GM12878 (cell line): ENCODE measurements around the gene ARHGDIG. TPM values are rescaled to one million over a fixed set of nuclear protein-coding genes. Genes with fewer than 3 reads are reported as not detected.

Experiments used
- ATAC-seq: fragments of 200-7000 bp; cut with Tn5 transposase; 3 replicates; pipeline ENCODE4 v1.9.1; 2020; ENCODE audit warnings: mild to moderate bottlenecking, moderate library complexity
- BruUV-seq: library from RNA; stranded (reverse); fragments of 400-500 nt; replicated peaks from 2 replicates; lab custom pipeline; 2021; lab: Mats Ljungman, UMichigan
- CTCF ChIA-PET: fragments of 300-600 bp; sonication (Branson Sonifier 250); formaldehyde crosslinking; extraction: SDS; loops from one replicate; lab custom pipeline; 2021; ENCODE audit warnings: inconsistent platforms; lab: Yijun Ruan, JAX
- POLR2A ChIA-PET: fragments of 350-600 bp; formaldehyde crosslinking; extraction: SDS; loops from one replicate; lab custom pipeline; 2021; ENCODE audit warnings: inconsistent platforms; lab: Charles Lee
- RAD21 ChIA-PET: fragments of 300-600 bp; sonication (Branson Sonifier 250); formaldehyde crosslinking; loops from one replicate; lab custom pipeline; 2023; ENCODE audit warnings: antibody characterized with exemption; ENCODE audit not compliant: unreplicated experiment; lab: Charles Lee
- SMC1A ChIA-PET: fragments of 300-600 bp; sonication (Branson Sonifier 250); formaldehyde crosslinking; loops from one replicate; lab custom pipeline; 2023; ENCODE audit not compliant: unreplicated experiment, uncharacterized antibody; lab: Charles Lee
- DNase-seq: peaks from one replicate; pipeline ENCODE4 v3.0.0-alpha.2; 2011; ENCODE audit warnings: low read depth, low spot score
- FAIRE-seq: peaks from 3 replicates; lab custom pipeline; 2011; peaks lifted over from hg19 to GRCh38; lab: Jason Lieb, UNC
- H2AFZ ChIP-seq: 2 replicates; pipeline ENCODE4 v1.6.0; 2011; ENCODE audit warnings: low read depth, low read length, control low read depth; ENCODE audit not compliant: control insufficient read depth
- H3K27ac ChIP-seq: 2 replicates; pipeline ENCODE4 v1.5.1; 2011; ENCODE audit warnings: control low read depth; ENCODE audit not compliant: control insufficient read depth, insufficient read depth
- H3K27me3 ChIP-seq, 2 experiments: replicated peaks in 1 of 2; 2 replicates each; pipeline versions ENCODE4 v1.6.0 to v1.6.1; 2011; ENCODE audit warnings: low read length in 1 of 2; ENCODE audit not compliant: control insufficient read depth in 2 of 2, insufficient read depth in 2 of 2
- H3K36me3 ChIP-seq, 2 experiments: 2 replicates each; pipeline ENCODE4 v1.5.1; 2011; ENCODE audit warnings: low read length in 1 of 2; ENCODE audit not compliant: control insufficient read depth in 2 of 2, insufficient read depth in 2 of 2
- H3K4me1 ChIP-seq: 2 replicates; pipeline ENCODE4 v1.6.1; 2011; ENCODE audit warnings: mild to moderate bottlenecking, low read length, moderate library complexity, mixed read lengths; ENCODE audit not compliant: control insufficient read depth, insufficient read depth
- H3K4me2 ChIP-seq: 2 replicates; pipeline ENCODE4 v1.6.0; 2011; ENCODE audit warnings: control low read depth; ENCODE audit not compliant: control insufficient read depth, insufficient read depth
- H3K4me3 ChIP-seq: fragments of 200-600 bp; sonication (generic); 2 replicates; pipeline ENCODE4 v1.5.1; 2016
- H3K79me2 ChIP-seq: 2 replicates; pipeline ENCODE4 v1.6.0; 2011; ENCODE audit warnings: low read length; ENCODE audit not compliant: control insufficient read depth, insufficient read depth
- H3K9ac ChIP-seq: 2 replicates; pipeline ENCODE4 v1.8.0; 2011; ENCODE audit warnings: low read length, control low read depth, mixed read lengths; ENCODE audit not compliant: control insufficient read depth, insufficient read depth
- H3K9me3 ChIP-seq: replicated peaks from 3 replicates; pipeline ENCODE4 v1.5.1; 2011; ENCODE audit warnings: mild to moderate bottlenecking, low read length; ENCODE audit not compliant: control insufficient read depth, insufficient read depth
- H4K20me1 ChIP-seq: 2 replicates; pipeline ENCODE4 v1.6.0; 2011; ENCODE audit not compliant: control insufficient read depth, insufficient read depth
- CBX5 ChIP-seq: sonication (generic); IDR thresholded peaks from 2 replicates; pipeline ENCODE4 v1.6.1; 2016; ENCODE audit warnings: low read depth, moderate library complexity, mild to moderate bottlenecking, inconsistent platforms
- CHD4 ChIP-seq: fragments of 200-600 bp; sonication (generic); IDR thresholded peaks from 2 replicates; pipeline ENCODE4 v1.6.1; 2016; ENCODE audit warnings: mild to moderate bottlenecking
- E2F4 ChIP-seq: IDR thresholded peaks from 2 replicates; pipeline ENCODE4 v1.6.1; 2012; ENCODE audit warnings: low read depth, low read length, improper control_type of control experiment
- EED ChIP-seq: sonication (generic); IDR thresholded peaks from 2 replicates; pipeline ENCODE4 v1.6.1; 2016; ENCODE audit warnings: antibody characterized with exemption, low read depth
- KLF5 ChIP-seq: fragments of 450-650 bp; IDR thresholded peaks from 2 replicates; pipeline ENCODE4 v1.6.1; 2014; ENCODE audit warnings: mild to moderate bottlenecking; ENCODE audit not compliant: partially characterized antibody
- NBN ChIP-seq: fragments of 450-650 bp; IDR thresholded peaks from 2 replicates; pipeline ENCODE4 v1.6.1; 2016
- RAD21 ChIP-seq: IDR thresholded peaks from 2 replicates; pipeline ENCODE4 v1.6.1; 2011; ENCODE audit warnings: mild to moderate bottlenecking, low read depth, low read length, moderate library complexity; ENCODE audit not compliant: insufficient read depth
- RELB ChIP-seq: fragments of 450-650 bp; IDR thresholded peaks from 2 replicates; pipeline ENCODE4 v1.6.1; 2017; ENCODE audit warnings: low read depth, mild to moderate bottlenecking, moderate library complexity
- SREBF1 ChIP-seq: IDR thresholded peaks from 2 replicates; pipeline ENCODE4 v1.6.1; 2012; ENCODE audit warnings: mild to moderate bottlenecking, low read length
- SUZ12 ChIP-seq: fragments of 200-600 bp; sonication (generic); IDR thresholded peaks from one replicate; pipeline ENCODE4 v1.6.1; 2018; ENCODE audit warnings: antibody characterized with exemption, mild to moderate bottlenecking; ENCODE audit not compliant: unreplicated experiment
- ZNF384 ChIP-seq: IDR thresholded peaks from 2 replicates; pipeline ENCODE4 v1.6.1; 2012; ENCODE audit warnings: low read depth, mild to moderate bottlenecking, low read length, improper control_type of control experiment, borderline replicate concordance
- WGBS: methylation state at CpG from one replicate; pipeline ENCODE4 v1.1.6; 2016; ENCODE audit warnings: low lambda C conversion rate; ENCODE audit not compliant: insufficient replicate concordance, insufficient coverage; ENCODE audit errors: missing lambda C conversion rate; 5-methylcytosine and 5-hydroxymethylcytosine counted together
- in situ Hi-C: fragments of 300-500 bp; cut with MboI; formaldehyde crosslinking; loops from 9 replicates; pipeline ENCODE4 v1.14.3; 2018; ENCODE audit warnings: mixed read lengths
- intact Hi-C: fragments of 100-400 bp; cut with micrococcal nuclease; formaldehyde crosslinking; loops from one replicate; pipeline ENCODE4 v1.14.2; 2022; ENCODE audit not compliant: unreplicated experiment
- polyA plus RNA-seq, 11 experiments: library from polyadenylated mRNA; depleted of rRNA in 4 of 11; unstranded in 6 of 11; stranded (reverse) in 5 of 11; fragments of >200 nt; fragmentation: Nextera tagmentation in 4 of 11; fragmentation: Illumina TruSeq in 1 of 11; extraction: Ambion mirVana in 4 of 11; extraction: Trizol in 1 of 11; gene quantifications; 1 replicate in 1 of 11; 2 replicates in 10 of 11; pipeline versions ENCODE4 v1.2.1 to v1.2.3, GENCODE V29; 2011 to 2016; ENCODE audit warnings: inconsistent platforms in 2 of 11, missing spikeins in 2 of 11, low read depth in 1 of 11
- total RNA-seq, 4 experiments: library from RNA; depleted of rRNA in 3 of 4; stranded (reverse); fragments of >200 nt in 3 of 4; fragmentation: Illumina TruSeq in 1 of 4; extraction: Trizol in 1 of 4; gene quantifications; 2 replicates each; pipeline versions ENCODE4 v1.2.1 to v1.2.3, GENCODE V29; 2013 to 2021

Gene ARHGDIG
- total and polyA plus RNA-seq, 10 of the 15 experiments (the other 5 are each of a cell fraction or from before 2014, with no cell fraction given) = not detected

- intact Hi-C loops (no loop called here), in situ Hi-C loops (no loop called here)
- ChIA-PET SMC1A (no interaction called here), RAD21 (no interaction called here), POLR2A (no interaction called here), CTCF (no interaction called here)
- Histone ChIP-seq H3K4me1 (no peaks in the 10 kb centered on the region), H3K79me2 (no peaks in the 10 kb centered on the region), H2AFZ (no peak overlapping the region), H3K27me3 (no peaks in the 10 kb centered on the region), H4K20me1 (no peaks in the 10 kb centered on the region), H3K4me2 (no peak overlapping the region), H3K9ac (no peak overlapping the region), H3K9me3 (no peaks in the 10 kb centered on the region), H3K36me3 (peaks cover 0 to 13% of the 10 kb centered on the region in 2 experiments; a peak in 2 of 4 replicates), H3K4me3 (no peak overlapping the region), H3K27ac (no peak overlapping the region)
- TF ChIP-seq RELB (no peak), SREBF1 (no peak), EED (no peak), E2F4 (no peak), KLF5 (no peak), CBX5 (no peak), ZNF384 (no peak), SUZ12 (no peak), CHD4 (no peak), RAD21 (no peak), NBN (no peak)
- DNase-seq (no peak), FAIRE-seq (no peak), ATAC-seq (no peak)
- WGBS = 86% methylated on average over 33 of the region's 33 CpGs
- no TSS peak for BruUV-seq
Observed at GRCh38 chr16:287981-288920, 7.9 kb downstream of the ARHGDIG start.
